GM19372 (cell line): ENCODE measurements around the gene ENTPD5.

Experiments
- ATAC-seq: cut with Tn5 transposase; IDR thresholded peaks from one replicate; pipeline ENCODE4 v1.9.1; 2021; ENCODE audit warnings: mild to moderate bottlenecking, low read depth, moderate library complexity; ENCODE audit not compliant: unreplicated experiment

The ENTPD5 gene

GRCh38 chr14:74018586-74019407, at the start of gene ENTPD5, which contains the start of gene BBOF1:
Gene ENTPD5, minus strand, starts transcription at chr14:74019288. Its CDS starts 31,186 bp downstream, at chr14:73988102.
Gene BBOF1, plus strand, starts transcription at chr14:74019349. Its CDS starts 130 bp downstream, at chr14:74019479.
- ATAC-seq = peak; percentile 90

GRCh38 chr14:74065746-74066575, 46.9 kb upstream of the ENTPD5 start:
- ATAC-seq = no peak

- ATAC-seq = no peak
These were observed 45.8 kb upstream of the ENTPD5 start for GRCh38 chr14:74064883-74065282.

GRCh38 chr14:74064426-74064825, 45.3 kb upstream of the ENTPD5 start:
- no peak for ATAC-seq

GRCh38 chr14:74062809-74063150, 43.7 kb upstream of the ENTPD5 start:
- no peak for ATAC-seq

- ATAC-seq = no peak
These were observed 30.9 kb upstream of the ENTPD5 start for GRCh38 chr14:74049876-74050495.

- no peak for ATAC-seq
These were observed 29.2 kb upstream of the ENTPD5 start for GRCh38 chr14:74048281-74048680.

GRCh38 chr14:74045522-74045921, 26.4 kb upstream of the ENTPD5 start:
- ATAC-seq = no peak

- no peak for ATAC-seq
These were observed 23.2 kb upstream of the ENTPD5 start for GRCh38 chr14:74042296-74042695.

- ATAC-seq = no peak
These were observed 19.2 kb upstream of the ENTPD5 start for GRCh38 chr14:74038020-74038859.

GRCh38 chr14:74035556-74035955, 16.5 kb upstream of the ENTPD5 start:
- no peak for ATAC-seq

- no peak for ATAC-seq
These were observed 15.5 kb upstream of the ENTPD5 start for GRCh38 chr14:74034572-74034971.

GRCh38 chr14:74029136-74029535, 10.0 kb upstream of the ENTPD5 start:
- ATAC-seq = no peak

- ATAC-seq = no peak
These were observed 3.3 kb upstream of the ENTPD5 start for GRCh38 chr14:74022346-74022745.

- no peak for ATAC-seq
These were observed 485 bp upstream of the ENTPD5 start for GRCh38 chr14:74019408-74020137.

GRCh38 chr14:74018174-74018585, 908 bp downstream of the ENTPD5 start:
- no peak for ATAC-seq

GRCh38 chr14:74015963-74016362, 3.1 kb downstream of the ENTPD5 start:
- ATAC-seq = no peak

GRCh38 chr14:74015176-74015575, 3.9 kb downstream of the ENTPD5 start:
- ATAC-seq = no peak

- no peak for ATAC-seq
These were observed 4.8 kb downstream of the ENTPD5 start for GRCh38 chr14:74014299-74014698.
